Measurements from ENCODE around the gene IL12RB2. TPM values are rescaled to one million over a fixed set of nuclear protein-coding genes. Genes with fewer than 3 reads are reported as not detected.

IL12RB2 gene
- total RNA-seq, 2 experiments from 2014 or later = 0.98 to 1.2 TPM

DNA sequence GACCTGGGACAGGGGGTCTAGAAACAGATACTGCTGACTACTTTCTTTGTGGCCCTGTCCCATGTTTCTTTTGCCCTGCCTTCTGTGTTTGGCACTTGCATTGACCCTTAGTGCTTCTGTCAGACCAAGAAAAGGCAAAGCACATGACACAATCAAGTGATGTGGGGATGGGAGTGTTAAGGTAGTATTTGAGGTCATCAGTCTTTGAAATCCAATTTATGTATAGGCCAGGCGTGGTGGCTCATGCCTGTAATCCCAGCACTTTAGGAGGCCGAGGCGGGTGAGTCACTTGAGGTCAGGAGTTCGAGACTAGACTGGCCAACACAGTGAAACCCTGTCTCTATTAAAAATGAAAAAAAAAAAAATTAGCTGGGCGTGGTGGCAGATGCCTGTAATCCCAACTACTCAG is 96.5 kb downstream of the IL12RB2 start:
- H3K9me3 ChIP-seq (ENCODE audit: control insufficient read depth in 1 of 2, insufficient read depth in 1 of 2, low read length in 2 of 2) = no peaks in the 10 kb centered on the region
- ChIA-PET CTCF (no interaction called here), POLR2A (no interaction called here)
- Mint-ChIP-seq H3K4me3 (no peak overlapping the region), H3K4me1 (ENCODE audit: low read depth) (peaks cover 20% of the 10 kb centered on the region), H3K9me3 (no peaks in the 10 kb centered on the region), H3K36me3 (ENCODE audit: low read depth) (peaks cover 10% of the 10 kb centered on the region), H3K27ac (no peak overlapping the region), H3K27me3 (no peaks in the 10 kb centered on the region)
- H3K27me3 ChIP-seq (ENCODE audit: control insufficient read depth in 1 of 2, insufficient read depth in 2 of 2, low read length in 2 of 2) = no peaks in the 10 kb centered on the region
- TF ChIP-seq, protein P1, sequence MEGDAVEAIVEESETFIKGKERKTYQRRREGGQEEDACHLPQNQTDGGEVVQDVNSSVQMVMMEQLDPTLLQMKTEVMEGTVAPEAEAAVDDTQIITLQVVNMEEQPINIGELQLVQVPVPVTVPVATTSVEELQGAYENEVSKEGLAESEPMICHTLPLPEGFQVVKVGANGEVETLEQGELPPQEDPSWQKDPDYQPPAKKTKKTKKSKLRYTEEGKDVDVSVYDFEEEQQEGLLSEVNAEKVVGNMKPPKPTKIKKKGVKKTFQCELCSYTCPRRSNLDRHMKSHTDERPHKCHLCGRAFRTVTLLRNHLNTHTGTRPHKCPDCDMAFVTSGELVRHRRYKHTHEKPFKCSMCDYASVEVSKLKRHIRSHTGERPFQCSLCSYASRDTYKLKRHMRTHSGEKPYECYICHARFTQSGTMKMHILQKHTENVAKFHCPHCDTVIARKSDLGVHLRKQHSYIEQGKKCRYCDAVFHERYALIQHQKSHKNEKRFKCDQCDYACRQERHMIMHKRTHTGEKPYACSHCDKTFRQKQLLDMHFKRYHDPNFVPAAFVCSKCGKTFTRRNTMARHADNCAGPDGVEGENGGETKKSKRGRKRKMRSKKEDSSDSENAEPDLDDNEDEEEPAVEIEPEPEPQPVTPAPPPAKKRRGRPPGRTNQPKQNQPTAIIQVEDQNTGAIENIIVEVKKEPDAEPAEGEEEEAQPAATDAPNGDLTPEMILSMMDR (IDR thresholded peaks at IDR 0.05) = no peak
- intact Hi-C loops (cut with DNase I, micrococcal nuclease) = no loop called here
- H3K27ac ChIP-seq (ENCODE audit: low read depth in 1 of 2, low read length in 2 of 2) = no peak overlapping the region
- H3K4me1 ChIP-seq (ENCODE audit: insufficient read depth, low read length) = no peaks in the 10 kb centered on the region
- no peaks in the 10 kb centered on the region for H3K36me3 ChIP-seq (ENCODE audit: insufficient read depth, low read length)
- ATAC-seq (ENCODE audit: poor library complexity) (no peak), DNase-seq (no peak)
- H3K4me3 ChIP-seq (ENCODE audit: low read length) = no peak overlapping the region

DNA sequence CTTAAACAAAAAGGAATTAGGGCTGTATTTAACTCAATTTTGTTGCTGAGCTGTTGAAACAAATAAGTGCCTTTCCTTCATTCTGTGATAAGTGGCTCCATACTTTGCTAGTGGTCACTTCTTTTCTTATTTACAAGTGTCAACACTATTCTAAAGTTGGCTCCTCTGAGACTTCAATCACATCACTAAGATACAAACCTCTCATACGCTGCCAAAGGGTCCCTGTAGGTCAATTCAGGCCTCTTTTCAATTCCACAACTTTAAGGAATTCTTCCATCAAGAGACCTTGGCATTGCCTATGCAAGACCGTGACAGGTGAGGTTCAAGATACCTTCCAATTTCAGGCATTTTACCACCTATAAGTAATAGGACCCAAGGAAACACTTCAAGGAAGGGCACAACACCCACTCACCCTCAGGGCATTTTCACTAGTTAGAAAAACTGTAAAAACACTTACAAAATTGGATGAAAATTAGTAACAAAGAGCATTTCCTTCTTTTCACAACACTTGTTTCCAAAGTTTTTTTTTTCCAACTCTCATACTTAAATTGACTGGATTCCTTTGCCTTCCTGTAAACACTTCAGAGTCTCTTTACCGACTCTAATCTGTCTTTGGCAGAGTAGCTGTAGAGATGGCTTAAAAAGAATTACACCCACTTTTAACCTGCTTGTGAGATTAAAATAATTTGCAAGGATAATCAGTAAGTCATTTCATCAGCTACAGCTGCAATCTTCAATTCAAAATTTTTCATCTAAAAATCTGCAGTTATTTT is 98.0 kb downstream of the IL12RB2 start:
- intact Hi-C loops (cut with DNase I, micrococcal nuclease) = no loop called here
- Mint-ChIP-seq H3K4me3 (no peak overlapping the region), H3K27ac (peak overlapping the region; percentile 75), H3K4me1 (ENCODE audit: low read depth) (peaks cover 20% of the 10 kb centered on the region), H3K9me3 (no peaks in the 10 kb centered on the region), H3K36me3 (ENCODE audit: low read depth) (peaks cover 24% of the 10 kb centered on the region), H3K27me3 (no peaks in the 10 kb centered on the region)
- ATAC-seq (ENCODE audit: poor library complexity) (no peak), DNase-seq (no peak)
- TF ChIP-seq, protein P1 (IDR thresholded peaks at IDR 0.05) = no peak
- Histone ChIP-seq H3K9me3 (ENCODE audit: control insufficient read depth in 1 of 2, insufficient read depth in 1 of 2, low read length in 2 of 2) (no peaks in the 10 kb centered on the region), H3K4me1 (ENCODE audit: insufficient read depth, low read length) (no peaks in the 10 kb centered on the region), H3K27ac (ENCODE audit: low read depth in 1 of 2, low read length in 2 of 2) (no peak overlapping the region), H3K27me3 (ENCODE audit: control insufficient read depth in 1 of 2, insufficient read depth in 2 of 2, low read length in 2 of 2) (no peaks in the 10 kb centered on the region), H3K4me3 (ENCODE audit: low read length) (no peak overlapping the region), H3K36me3 (ENCODE audit: insufficient read depth, low read length) (peaks cover 10% of the 10 kb centered on the region)
- POLR2A ChIA-PET = interaction anchor here (1.7 kb wide), 1 partner anchor 23 kb away, joined by 6 read pairs; no protein-coding TSS in a partner anchor
- CTCF ChIA-PET = no interaction called here

DNA sequence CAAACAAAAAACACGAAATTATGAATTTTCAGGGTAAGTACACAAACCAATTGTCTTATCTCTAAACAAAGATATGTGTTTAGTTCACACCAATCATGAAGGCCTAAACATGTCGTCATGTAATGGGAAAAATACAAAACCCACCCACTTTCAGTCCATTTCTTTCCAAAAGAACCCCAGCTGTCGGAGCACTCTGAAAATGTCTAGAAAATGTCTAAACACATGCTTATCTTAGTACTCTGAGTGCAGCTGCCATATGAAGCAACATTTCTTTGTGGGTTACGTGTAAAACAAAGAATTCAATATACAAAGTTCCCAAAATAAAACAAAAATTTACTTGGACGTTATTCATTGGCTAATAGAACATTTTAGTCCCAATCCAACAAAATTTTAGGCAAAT is 99.8 kb downstream of the IL12RB2 start:
- peaks cover 24% of the 10 kb centered on the region for H3K36me3 ChIP-seq (ENCODE audit: insufficient read depth, low read length)
- H3K4me1 Mint-ChIP-seq (ENCODE audit: low read depth) = peaks cover 20% of the 10 kb centered on the region
- peak overlapping the region; percentile 25 for H3K27ac Mint-ChIP-seq
- H3K9me3 Mint-ChIP-seq = no peaks in the 10 kb centered on the region
- H3K4me3 Mint-ChIP-seq = no peak overlapping the region
- no peak overlapping the region for H3K4me3 ChIP-seq (ENCODE audit: low read length)
- H3K27me3 ChIP-seq (ENCODE audit: control insufficient read depth in 1 of 2, insufficient read depth in 2 of 2, low read length in 2 of 2) = no peaks in the 10 kb centered on the region
- no peak for ATAC-seq (ENCODE audit: poor library complexity)
- no peak for DNase-seq
- H3K36me3 Mint-ChIP-seq (ENCODE audit: low read depth) = peaks cover 40% of the 10 kb centered on the region
- no peaks in the 10 kb centered on the region for H3K9me3 ChIP-seq (ENCODE audit: control insufficient read depth in 1 of 2, insufficient read depth in 1 of 2, low read length in 2 of 2)
- ChIA-PET POLR2A (interaction anchor here (1.7 kb wide), 1 partner anchor 21 kb away, joined by 6 read pairs; no protein-coding TSS in a partner anchor), CTCF (interaction anchor here (0.6 kb wide), 1 partner anchor 206 kb away, joined by 3 read pairs; no protein-coding TSS in a partner anchor)
- intact Hi-C loops (cut with DNase I, micrococcal nuclease) = no loop called here
- H3K4me1 ChIP-seq (ENCODE audit: insufficient read depth, low read length) = no peaks in the 10 kb centered on the region
- H3K27me3 Mint-ChIP-seq = no peaks in the 10 kb centered on the region
- no peak overlapping the region for H3K27ac ChIP-seq (ENCODE audit: low read depth in 1 of 2, low read length in 2 of 2)
- TF ChIP-seq, protein P1 (IDR thresholded peaks at IDR 0.05) = no peak

Measured in CD4-positive, alpha-beta T cell (primary cell).